ENCODE measurements around the gene PCDHA12.

GRCh38 chr5:140855772-140856674, 19.1 kb upstream of the PCDHA12 start, which contains the start of gene PCDHA10:
- TF ChIP-seq, protein P1, sequence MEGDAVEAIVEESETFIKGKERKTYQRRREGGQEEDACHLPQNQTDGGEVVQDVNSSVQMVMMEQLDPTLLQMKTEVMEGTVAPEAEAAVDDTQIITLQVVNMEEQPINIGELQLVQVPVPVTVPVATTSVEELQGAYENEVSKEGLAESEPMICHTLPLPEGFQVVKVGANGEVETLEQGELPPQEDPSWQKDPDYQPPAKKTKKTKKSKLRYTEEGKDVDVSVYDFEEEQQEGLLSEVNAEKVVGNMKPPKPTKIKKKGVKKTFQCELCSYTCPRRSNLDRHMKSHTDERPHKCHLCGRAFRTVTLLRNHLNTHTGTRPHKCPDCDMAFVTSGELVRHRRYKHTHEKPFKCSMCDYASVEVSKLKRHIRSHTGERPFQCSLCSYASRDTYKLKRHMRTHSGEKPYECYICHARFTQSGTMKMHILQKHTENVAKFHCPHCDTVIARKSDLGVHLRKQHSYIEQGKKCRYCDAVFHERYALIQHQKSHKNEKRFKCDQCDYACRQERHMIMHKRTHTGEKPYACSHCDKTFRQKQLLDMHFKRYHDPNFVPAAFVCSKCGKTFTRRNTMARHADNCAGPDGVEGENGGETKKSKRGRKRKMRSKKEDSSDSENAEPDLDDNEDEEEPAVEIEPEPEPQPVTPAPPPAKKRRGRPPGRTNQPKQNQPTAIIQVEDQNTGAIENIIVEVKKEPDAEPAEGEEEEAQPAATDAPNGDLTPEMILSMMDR (IDR thresholded peaks at IDR 0.05; ENCODE audit: low read depth, low read length), result 0 out of 2 replicates have a peak, but pooled peaks have one; percentile 9
- TF ChIP-seq EZH2phosphoT487 (IDR thresholded peaks at IDR 0.05; ENCODE audit: low read depth), result no peak
